ENCODE measurements around the gene SH2B2. TPM values are rescaled to one million over a fixed set of nuclear protein-coding genes. Genes with fewer than 3 reads are reported as not detected.

SH2B2 gene
- total RNA-seq = 7.2 TPM

DNA sequence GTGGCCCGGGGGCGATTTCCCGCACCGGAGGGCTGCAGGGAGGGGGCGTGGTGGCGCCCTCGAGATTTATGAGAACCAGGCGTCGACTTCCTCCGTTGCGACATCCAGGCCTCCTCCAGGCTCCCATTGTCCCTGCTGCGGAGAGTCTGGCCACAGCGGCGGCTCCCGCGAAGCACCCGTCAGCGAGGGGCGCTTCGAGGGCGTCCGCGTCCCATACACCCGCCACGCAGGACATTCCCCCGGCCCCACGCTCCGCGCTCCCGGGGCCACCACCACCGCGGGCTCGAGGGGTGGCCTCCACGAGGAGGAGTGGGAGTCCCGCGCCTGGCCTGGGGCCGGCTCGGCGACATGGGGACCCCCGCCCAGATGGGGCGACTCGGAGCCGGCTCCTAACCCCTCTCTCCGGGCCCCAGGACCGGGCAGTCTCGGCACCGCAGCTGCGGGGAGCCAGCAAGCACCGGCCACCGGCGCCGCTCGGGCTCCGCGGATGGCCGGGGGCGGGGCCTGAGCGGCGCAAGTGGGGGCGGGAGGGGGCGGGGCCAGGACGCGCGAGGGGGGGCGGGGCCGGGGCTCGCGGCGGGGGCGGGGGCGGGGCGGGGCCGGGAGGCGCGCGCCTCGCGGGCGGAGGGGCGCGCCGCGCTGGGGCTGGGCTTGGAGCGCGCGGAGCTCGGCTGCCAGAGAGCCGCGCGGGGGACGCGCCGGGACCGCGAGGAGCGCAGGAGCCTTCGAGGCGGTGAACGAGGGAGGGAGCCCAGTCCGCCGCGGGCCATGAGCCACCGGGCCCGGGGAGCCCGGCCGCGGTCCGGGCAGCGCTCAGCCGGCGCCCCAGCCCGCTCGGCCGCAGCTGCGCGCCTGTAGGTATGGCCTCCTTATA, at the start of gene SH2B2:
Gene SH2B2, plus strand, starts transcription at position 632 of the 874 bp plus-strand sequence. CDS start 13,683 bp downstream, outside the sequence.
- peak; percentile 58 for DNase-seq (ENCODE audit: low spot score)

DNA sequence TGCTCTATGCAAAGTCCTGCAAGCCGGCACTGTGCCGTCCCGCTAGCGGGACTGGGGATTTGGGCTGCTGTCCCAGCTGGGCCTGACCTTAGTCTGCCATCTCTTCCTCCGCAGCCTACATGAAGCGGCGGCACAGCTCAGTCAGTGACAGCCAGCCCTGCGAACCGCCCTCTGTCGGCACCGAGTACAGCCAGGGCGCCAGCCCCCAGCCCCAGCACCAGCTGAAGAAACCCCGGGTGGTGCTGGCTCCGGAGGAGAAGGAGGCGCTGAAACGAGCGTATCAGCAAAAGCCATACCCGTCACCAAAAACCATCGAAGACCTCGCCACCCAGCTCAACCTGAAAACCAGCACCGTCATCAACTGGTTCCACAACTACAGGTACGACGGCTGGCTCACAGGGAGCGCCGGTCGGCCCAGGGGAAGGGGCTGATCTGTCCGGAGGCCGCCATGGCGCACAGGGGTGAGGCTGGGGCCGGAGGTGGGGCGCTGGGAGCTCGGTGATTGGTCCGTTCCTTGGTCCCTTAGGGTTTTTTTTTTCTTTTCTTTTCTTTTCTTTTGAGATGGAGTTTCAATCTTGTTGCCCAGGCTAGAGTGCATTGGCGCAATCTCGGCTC, 47.4 kb upstream of the SH2B2 start:
- DNase-seq (ENCODE audit: low spot score) = no peak

DNA sequence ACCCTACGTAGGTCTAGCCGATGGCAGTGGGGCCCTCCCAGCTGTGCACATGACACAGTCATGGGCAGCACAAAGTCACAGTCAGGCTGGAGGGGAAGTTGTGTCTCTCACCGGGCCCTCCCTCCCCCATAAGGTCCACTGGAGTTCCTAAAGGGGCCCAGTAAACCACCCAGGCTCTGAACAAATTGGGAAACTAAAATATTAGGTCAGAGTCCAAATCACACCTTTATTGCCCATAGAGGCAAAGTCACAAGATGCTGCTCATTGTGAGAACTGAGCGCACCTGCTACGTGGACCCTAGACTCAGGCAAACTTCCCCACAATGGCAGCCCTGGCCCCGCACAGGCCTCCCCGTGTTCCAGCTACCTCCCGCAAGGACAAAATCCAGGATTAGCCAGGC, 45.2 kb upstream of the SH2B2 start:
- no peak for DNase-seq (ENCODE audit: low spot score)

DNA sequence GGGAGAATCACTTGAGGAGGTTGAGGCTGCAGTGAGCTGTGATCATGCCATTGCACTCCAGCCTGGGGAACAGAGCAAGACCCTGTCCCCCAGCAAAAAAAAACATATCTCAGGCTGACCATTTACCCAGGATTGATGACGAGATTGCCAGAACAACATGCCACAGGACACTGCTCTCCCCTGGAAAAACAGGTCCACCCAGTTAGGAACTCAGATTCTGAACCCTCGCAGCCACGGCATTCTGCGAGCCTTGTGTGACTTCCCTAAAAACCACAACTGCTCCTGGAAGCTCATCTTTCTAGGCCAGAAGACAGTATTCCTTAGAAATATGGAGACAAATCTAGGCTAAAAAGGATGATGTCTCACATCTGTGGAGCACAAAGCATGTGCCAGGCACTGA, 42.1 kb upstream of the SH2B2 start:
- no peak for DNase-seq (ENCODE audit: low spot score)

DNA sequence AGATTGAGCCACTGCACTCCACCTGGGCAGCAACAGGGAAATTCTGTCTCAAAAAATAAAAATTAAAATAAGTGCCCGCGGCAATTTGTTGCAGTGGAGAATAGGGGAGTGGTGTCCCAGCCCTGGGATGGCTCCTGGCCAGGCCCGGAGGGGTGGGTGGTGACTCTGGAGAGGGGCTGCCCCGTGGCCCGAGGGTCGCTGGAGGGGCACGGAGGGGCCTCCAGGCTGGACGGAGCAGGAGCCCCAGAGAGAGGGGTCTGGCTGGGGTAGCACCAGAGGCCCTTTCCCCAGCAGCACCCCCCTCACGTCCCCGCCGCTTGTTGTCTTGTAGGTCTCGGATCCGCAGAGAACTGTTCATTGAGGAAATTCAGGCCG, 38.6 kb upstream of the SH2B2 start:
- no peak for DNase-seq (ENCODE audit: low spot score)

DNA sequence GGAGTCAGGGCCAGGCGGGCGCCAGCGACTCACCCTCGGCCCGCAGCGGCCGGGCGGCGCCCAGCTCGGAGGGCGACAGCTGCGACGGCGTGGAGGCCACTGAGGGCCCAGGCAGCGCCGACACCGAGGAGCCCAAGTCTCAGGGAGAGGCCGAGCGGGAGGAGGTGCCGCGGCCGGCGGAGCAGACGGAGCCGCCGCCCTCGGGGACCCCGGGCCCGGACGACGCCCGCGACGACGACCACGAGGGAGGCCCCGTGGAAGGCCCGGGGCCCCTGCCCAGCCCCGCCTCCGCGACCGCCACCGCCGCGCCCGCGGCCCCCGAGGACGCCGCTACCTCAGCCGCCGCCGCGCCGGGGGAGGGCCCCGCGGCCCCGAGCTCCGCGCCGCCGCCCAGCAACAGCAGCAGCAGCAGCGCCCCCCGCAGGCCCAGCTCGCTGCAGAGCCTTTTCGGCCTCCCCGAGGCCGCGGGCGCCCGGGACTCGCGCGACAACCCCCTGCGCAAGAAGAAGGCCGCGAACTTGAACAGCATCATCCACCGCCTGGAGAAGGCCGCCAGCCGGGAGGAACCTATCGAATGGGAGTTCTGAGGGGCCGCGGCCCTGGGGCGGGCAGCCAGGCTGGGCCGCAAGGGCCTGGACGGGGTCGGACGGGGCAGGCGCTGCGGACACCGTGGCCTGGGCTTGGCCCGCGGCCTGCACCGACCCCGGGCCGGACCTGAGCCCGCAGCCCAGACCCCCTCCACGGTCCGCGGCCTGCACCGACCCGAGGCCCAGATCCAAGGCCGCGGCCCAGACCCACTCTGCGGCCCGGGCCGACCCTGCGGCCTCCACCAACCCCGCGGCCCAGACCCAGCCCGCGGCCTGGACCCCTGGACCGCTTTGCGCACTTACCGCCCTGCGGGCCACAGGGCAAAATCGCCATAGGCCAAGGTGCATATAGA, 37.9 kb upstream of the SH2B2 start:
- no peak for DNase-seq (ENCODE audit: low spot score)

DNA sequence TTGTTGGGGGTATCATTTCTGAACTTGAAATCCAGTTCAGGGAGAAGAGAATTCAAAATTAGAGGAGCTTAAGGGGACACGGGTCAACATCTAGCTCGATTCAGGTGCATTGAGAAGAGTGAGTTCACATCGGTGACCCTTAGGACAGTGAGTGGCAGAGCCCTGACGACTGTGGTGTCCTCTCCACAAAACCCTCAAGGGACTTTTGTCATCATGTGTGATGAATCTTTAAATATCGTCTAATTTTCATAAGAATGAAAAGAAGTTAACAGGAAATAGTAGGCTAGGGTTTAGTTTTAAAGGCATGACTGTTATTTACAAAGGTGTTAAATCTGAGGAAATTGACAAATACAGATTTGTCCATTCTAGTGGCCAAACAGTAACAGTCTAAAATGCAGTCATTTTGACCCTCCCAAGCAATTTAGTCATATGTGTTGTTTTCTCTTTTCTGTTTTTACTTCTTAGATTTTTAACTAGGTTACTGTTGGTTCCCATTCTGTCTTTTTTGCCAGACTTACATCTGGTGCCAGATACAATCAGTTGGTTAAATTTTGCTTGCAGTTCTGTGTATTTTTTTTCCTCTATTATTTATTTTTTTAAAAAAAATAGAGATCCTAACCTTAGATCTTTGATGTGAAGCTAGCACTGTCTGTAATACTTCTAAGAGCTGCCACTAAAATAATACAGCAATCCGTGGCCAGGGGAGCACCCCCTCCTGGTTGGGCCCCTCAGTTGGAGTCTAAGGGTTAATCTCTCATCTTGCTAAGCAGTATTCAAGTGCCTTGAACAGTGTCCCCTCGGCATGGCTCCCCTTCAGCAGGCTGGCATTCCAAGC, 34.9 kb upstream of the SH2B2 start:
- DNase-seq (ENCODE audit: low spot score) = no peak

DNA sequence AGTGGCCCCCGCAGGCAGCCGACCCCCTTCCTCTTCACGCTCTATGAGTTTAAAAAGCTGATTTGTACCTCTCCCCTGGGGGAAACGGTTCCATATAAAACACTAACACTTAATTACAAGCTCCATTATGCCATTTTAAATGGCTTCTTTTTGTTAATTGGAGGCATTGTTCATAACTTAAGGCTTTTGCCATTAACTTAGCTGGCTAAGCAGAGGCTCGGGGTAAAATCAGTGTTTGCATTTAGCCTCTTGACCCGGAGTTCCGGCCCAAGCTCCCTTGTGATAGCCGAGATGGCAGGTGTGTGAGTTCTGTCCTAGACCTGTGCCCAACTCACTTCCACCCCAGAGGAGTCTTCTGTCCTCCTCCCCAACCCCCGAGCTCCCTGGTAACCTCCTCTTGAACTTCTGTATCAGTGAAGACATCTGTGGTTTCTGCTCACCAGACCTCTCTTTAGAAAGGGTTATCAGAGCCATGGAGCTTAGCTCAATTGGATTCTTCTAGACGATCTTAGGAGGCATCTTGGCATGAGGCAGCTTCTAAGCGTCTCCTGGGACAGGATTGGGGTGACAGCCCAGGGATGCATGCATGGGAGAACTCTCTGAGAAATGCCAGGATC, 34.2 kb upstream of the SH2B2 start:
- no peak for DNase-seq (ENCODE audit: low spot score)

DNA sequence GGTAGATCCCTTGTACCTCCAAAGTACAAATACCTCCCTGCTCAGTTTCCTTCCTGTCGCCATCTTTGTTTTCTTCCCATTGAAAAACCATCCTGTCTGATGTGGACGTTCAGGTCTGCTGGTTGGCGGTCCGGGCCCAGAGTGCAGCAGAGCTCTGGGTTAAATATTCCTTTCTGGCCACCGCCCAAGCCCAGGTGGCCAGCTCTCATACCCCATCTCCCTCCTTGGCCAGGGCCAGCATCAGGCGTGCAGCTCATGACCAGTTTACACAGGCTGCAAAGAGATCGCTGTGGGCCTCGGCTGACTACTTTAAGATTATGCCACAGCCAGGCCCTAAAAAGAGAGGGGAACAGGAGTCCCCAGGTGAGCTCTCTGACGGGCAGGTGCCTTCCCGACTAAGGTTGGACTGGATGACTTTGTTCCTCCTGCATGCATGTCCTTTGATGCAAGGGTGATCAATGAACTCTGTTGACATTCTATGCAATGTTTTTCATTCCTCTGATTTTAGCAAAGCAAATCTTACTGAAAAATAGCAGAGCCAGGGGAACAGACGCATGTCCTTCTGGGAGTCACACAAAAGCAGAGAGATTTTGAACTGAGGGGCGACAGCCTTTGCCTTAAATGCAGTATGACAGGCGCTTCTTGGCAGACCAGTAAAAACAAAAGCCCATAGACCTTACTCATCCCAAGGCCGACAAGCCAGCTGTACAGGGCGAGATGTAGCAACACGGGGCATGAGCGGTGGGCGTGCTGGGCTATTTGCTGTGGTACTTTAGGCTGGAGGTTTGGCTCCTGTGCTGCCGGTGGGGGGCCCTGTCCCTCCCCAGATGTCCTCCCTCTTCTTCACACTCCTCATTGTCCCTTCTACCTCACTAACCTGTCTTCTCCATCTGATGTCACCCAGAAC, 33.3 kb upstream of the SH2B2 start:
- no peak for DNase-seq (ENCODE audit: low spot score)

DNA sequence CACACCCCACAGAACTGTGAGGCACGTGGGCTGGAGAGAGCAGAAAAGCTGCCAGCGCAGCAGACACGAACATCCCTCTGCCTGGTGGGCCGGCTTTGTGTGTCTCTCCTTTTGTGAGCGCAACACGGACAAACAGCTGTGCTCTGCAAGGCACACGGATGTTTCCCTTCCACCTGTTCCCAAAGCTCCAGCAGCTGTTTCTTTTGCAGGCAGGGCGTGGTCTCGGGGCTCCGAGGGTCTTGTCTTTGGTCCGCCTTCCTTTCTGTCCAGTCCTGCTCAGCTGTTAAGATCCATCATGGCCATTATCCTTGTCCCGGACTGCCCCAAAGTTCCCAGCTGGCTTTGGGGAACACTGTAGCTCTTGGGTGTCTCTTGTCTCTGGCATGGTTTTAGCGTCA, 32.7 kb upstream of the SH2B2 start:
- DNase-seq (ENCODE audit: low spot score) = no peak

DNA sequence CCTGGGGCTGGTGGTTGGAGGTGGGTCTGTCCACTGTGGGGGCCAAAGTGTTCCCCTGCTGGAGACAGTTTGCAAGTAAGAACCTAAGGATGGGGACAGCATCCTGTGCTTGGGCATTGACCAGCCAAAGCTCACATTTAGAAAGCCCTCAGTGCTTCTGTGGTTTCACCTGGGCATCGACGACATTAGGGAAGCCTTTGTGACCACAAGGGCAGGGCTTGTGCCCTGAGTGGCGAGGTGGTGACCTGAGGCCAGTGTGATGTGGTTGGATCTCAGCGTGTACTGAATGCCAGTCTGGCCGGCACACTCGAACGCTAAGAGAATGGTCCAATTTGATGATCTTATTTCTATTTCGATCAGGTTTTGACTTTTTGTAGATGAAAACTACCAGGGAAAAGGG, 32.1 kb upstream of the SH2B2 start:
- no peak for DNase-seq (ENCODE audit: low spot score)

DNA sequence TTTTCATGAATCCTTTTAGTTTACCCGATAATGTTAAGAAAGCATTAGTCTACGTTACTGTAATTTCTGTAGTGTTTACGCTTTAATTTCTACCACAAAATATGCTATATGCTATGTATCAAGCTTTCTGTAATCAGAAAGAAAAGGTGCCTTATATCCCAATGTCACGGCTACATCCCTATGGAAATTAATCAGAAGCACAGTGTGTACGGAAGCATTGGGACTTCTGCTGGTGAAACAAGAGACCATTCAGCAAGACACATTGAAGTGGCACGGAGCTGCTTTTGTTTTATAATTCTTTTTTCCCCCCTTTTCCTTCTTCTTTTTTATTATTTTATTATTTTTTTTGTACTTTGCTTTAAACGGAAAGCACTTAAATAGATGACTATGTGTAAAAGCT, 31.2 kb upstream of the SH2B2 start:
- no peak for DNase-seq (ENCODE audit: low spot score)

DNA sequence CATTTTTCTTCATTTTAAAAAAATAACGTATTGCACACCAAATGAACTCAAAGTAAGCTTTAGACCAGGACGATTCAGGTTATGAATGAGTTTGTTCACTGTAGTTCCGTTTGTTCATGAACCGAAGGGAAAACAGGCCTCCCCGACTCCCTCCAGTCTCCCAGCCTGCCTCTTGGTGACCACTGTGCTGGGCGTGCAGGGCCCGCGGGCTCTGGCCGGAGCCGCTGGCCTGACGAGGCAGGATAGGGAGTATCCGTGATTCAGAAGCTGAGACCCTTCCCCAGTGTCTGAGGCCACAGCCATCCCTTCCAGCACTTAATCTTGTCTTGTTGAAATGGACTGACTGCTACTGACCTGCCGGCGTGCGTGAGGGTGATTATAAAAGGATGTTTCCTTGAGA, 30.8 kb upstream of the SH2B2 start:
- no peak for DNase-seq (ENCODE audit: low spot score)

DNA sequence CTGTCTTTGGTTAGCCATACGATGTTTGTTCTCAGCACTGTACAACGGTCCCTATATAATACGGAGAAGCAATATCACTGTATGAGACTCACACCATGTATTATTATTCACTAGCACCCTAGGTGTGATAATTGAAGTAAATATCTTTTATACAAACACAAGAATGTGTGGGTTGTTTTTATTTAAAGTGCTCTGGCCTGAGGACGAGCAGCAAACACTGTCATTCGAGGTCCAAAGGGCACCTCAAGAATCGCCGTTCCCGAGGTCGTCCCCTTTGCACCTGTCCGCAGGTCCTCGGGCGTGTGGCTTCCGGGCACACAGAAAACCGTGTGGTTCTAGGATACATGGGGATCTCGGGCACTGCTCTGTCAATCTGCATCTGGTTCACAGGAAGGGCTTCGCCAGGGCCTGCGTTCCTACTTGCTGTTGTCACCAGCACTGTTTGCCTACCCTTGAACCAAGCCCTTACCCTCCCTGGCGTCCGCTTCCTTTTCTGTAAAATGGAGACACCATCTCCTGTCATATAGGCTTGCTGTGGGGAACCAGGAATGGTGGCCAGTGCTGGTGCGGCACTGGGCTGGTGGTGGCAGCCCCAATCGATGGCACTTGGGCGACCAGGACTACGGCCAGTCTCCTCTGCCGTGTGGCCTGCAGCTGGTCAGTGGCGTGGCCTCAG, 28.5 kb upstream of the SH2B2 start:
- DNase-seq (ENCODE audit: low spot score) = no peak

DNA sequence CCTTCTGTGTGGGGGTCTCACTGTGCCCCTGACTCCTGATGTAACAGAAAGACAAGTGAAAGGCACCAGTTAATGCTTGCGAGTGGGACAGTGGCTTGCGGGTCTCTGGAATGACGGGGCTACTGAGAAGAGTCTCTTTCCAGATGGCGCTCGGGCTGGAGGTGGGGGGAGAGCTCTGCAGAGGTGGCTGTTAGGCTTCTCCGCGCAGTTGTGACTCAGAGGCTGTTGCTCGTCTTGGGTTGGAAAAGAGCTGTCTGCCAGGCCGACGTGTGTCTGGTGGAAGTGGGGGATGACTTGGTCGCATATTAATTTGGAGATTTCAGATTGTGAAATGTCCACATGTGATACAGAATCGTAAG, 27.9 kb upstream of the SH2B2 start:
- DNase-seq (ENCODE audit: low spot score) = no peak

DNA sequence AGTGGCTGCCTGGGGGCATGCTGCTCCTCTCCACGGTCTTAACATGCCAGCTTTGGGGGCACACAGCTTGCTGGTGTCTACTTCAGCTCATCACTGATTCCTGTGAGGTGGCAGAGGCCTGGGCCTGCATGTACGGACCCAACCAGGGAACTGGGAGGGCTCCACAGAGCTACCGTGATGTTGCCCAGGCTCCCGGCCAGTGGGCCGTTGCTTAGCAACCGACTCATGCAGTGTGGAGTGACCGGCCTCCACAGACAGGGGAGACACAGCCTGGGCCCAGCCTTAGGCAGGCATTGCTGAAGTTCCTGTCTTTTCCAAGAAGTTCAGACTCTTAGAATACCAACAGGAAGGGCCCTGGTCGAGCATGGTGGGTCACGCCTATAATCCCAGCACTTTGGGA, 25.8 kb upstream of the SH2B2 start:
- DNase-seq (ENCODE audit: low spot score) = peak; percentile 41

DNA sequence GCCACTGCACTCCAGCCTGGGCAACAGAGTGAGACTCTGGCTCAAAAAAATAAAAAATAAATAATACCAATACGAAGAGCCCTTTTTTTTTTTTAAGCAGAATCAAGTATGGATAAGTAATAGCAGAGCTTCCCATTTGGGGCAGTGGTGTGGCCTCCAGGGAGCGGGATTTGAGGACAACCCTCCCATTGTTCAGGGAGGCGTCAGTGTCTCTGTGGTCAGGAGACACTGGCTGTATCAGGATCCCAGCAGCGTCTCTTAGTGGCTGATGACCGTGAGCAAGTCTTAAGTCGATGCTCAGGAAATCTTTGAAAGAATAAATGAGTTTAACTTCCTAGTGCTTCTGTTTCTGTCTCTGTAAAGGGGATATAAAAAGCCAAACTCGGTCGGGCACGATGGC, 25.2 kb upstream of the SH2B2 start:
- DNase-seq (ENCODE audit: low spot score) = no peak

DNA sequence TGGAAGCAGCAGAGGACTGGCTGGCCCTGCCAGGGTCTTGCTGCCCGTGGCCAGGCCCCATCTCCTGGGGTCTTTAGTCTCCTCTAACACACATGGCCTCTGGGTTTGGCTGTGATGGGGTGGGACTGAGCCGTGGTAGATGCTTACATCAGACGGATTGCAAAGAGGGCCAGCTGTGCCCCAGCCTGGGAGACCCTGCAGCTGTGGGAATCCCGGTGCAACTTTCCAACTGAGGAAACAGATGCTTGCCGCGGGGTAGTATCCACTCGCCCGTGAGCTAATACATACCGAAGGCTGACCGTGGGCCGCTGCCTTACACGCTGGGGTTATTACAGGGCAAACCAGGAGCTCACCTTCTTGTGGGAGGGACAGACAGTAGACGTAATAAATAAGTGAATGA, 24.1 kb upstream of the SH2B2 start:
- no peak for DNase-seq (ENCODE audit: low spot score)

DNA sequence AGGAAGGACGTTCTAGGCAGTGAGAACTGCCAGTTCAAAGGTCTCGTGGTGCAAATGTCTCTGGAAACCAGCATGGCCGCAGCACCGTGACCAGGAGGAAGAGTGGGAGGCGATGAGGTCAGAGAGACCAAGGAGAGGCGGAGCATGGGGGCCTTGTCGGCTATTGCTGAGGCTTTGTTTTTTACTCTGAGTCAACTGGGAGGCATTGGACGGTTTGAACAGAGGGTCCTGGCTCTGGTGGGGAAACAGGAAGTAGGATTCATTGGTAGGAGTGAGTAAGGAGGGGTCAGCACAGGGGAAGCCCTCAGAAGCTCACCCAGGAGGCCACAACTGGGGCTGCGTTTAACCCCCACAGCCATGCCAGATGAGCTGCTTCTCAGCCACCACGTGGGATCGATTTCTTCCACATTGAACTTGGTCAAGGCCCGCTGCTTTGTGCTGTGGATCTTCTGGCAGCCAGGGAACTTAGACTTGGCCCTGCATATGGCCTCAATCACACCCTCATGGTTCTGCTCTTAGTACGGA, 22.2 kb upstream of the SH2B2 start:
- no peak for DNase-seq (ENCODE audit: low spot score)

All from mucosa of gallbladder (tissue), 1 donor.